Colonic mucosa (tissue), 4 donors: ENCODE data around the gene TMBIM6. TPM values are rescaled to one million over a fixed set of nuclear protein-coding genes. Genes with fewer than 3 reads are reported as not detected.
A peak's percentile ranks its signal among the peaks of the same experiment; 100 is the strongest.

Experiments
- DNase-seq: peaks from one replicate; pipeline ENCODE4 v3.0.0-alpha.2; 2020
- H3K27ac ChIP-seq: fragments of 200-600 bp; one replicate; pipeline ENCODE4 v1.8.0; 2021
- H3K27me3 ChIP-seq: fragments of 200-600 bp; one replicate; pipeline ENCODE4 v1.8.0; 2021
- H3K36me3 ChIP-seq: fragments of 200-600 bp; one replicate; pipeline ENCODE4 v1.8.0; 2021
- H3K4me1 ChIP-seq: fragments of 200-600 bp; one replicate; pipeline ENCODE4 v1.8.0; 2021; ENCODE audit warnings: mild to moderate bottlenecking
- H3K4me3 ChIP-seq: fragments of 200-600 bp; one replicate; pipeline ENCODE4 v1.8.0; 2021
- H3K9ac ChIP-seq, 2 donors: one replicate each; pipeline ENCODE4 v1.7.0; 2013; ENCODE audit warnings: control low read depth in 2 of 2, low read depth in 2 of 2, low read length in 2 of 2
- H3K9me3 ChIP-seq: fragments of 200-600 bp; one replicate; pipeline ENCODE4 v1.8.0; 2021
- CTCF ChIP-seq: fragments of 200-600 bp; IDR thresholded peaks from one replicate; pipeline ENCODE4 v1.8.0; 2022; ENCODE audit warnings: antibody characterized with exemption, mild to moderate bottlenecking
- intact Hi-C: fragments of 100-400 bp; cut with DNase I; formaldehyde crosslinking; loops from one replicate; pipeline ENCODE4 v1.14.1; 2022
- total RNA-seq, 2 donors: library from RNA; stranded (reverse); fragmentation: NEBNext Ultra II Directional in 1 of 2; extraction: Animal tissue kit (Norgen Biotek cat#: 25700) in 1 of 2; gene quantifications; one replicate each; pipeline ENCODE4 v1.2.1, GENCODE V29; 2021
- donor health status: healthy.
- donor health status: DM: no; HTN: no; CAD: no.
- donor health status: DM: no; HTN: no; CAD: no.

Gene TMBIM6
- total RNA-seq, 2 donors from 2014 or later = 868 to 1,024 TPM

GRCh38 chr12:49698619-49699545 is 42.5 kb upstream of the TMBIM6 start:
- intact Hi-C loops = no loop called here
- H3K9me3 ChIP-seq = no peaks in the 10 kb centered on the region
- no peaks in the 10 kb centered on the region for H3K27me3 ChIP-seq
- TF ChIP-seq CTCF = no peak
- H3K36me3 ChIP-seq = no peaks in the 10 kb centered on the region
- peak overlapping the region in 1 of 2 donors; percentile 47 for H3K9ac ChIP-seq
- peak overlapping the region; percentile 3 for H3K27ac ChIP-seq
- H3K4me3 ChIP-seq = peak overlapping the region; percentile 7
- no peak for DNase-seq
- H3K4me1 ChIP-seq = no peaks in the 10 kb centered on the region

- Histone ChIP-seq H3K27ac (no peak overlapping the region), H3K9me3 (no peaks in the 10 kb centered on the region), H3K4me1 (no peaks in the 10 kb centered on the region), H3K27me3 (no peaks in the 10 kb centered on the region), H3K9ac (no peak overlapping the region), H3K4me3 (no peak overlapping the region), H3K36me3 (no peaks in the 10 kb centered on the region)
- no peak for DNase-seq
- TF ChIP-seq CTCF = no peak
- intact Hi-C loops = no loop called here
These were observed 39.3 kb upstream of the TMBIM6 start for GRCh38 chr12:49702009-49702408.

GRCh38 chr12:49702676-49703215 is 38.6 kb upstream of the TMBIM6 start:
- no peaks in the 10 kb centered on the region for H3K9me3 ChIP-seq
- H3K36me3 ChIP-seq = no peaks in the 10 kb centered on the region
- no peak overlapping the region for H3K4me3 ChIP-seq
- no peak for TF ChIP-seq CTCF
- no peaks in the 10 kb centered on the region for H3K27me3 ChIP-seq
- intact Hi-C loops = no loop called here
- H3K9ac ChIP-seq = no peak overlapping the region
- no peaks in the 10 kb centered on the region for H3K4me1 ChIP-seq
- DNase-seq = no peak
- no peak overlapping the region for H3K27ac ChIP-seq

GRCh38 chr12:49703647-49704137 is 37.7 kb upstream of the TMBIM6 start:
- Histone ChIP-seq H3K9me3 (no peaks in the 10 kb centered on the region), H3K4me1 (no peaks in the 10 kb centered on the region), H3K27me3 (no peaks in the 10 kb centered on the region), H3K36me3 (no peaks in the 10 kb centered on the region), H3K4me3 (no peak overlapping the region), H3K27ac (no peak overlapping the region), H3K9ac (no peak overlapping the region)
- TF ChIP-seq CTCF = no peak
- DNase-seq = no peak
- intact Hi-C loops = no loop called here

GRCh38 chr12:49705479-49706134 is 35.8 kb upstream of the TMBIM6 start:
- H3K4me3 ChIP-seq = peak overlapping the region; percentile 67
- no peak for DNase-seq
- peak overlapping the region; percentile 48 for H3K27ac ChIP-seq
- H3K36me3 ChIP-seq = no peaks in the 10 kb centered on the region
- TF ChIP-seq CTCF = no peak
- intact Hi-C loops = no loop called here
- H3K9ac ChIP-seq = peak overlapping the region in 1 of 2 donors; percentile 48
- no peaks in the 10 kb centered on the region for H3K9me3 ChIP-seq
- H3K4me1 ChIP-seq = no peaks in the 10 kb centered on the region
- no peaks in the 10 kb centered on the region for H3K27me3 ChIP-seq
